Measurements from ENCODE around the gene NTM.

The NTM gene

GRCh38 chr11:131785801-131786200 is 415.4 kb downstream of the NTM start:
- TF ChIP-seq CTCF (IDR thresholded peaks at IDR 0.05; ENCODE audit: low read depth, low read length) = no peak
- DNase-seq (ENCODE audit: extremely low read depth, low read depth) = no peak

- no peak for DNase-seq (ENCODE audit: extremely low read depth, low read depth)
- no peak for TF ChIP-seq CTCF (IDR thresholded peaks at IDR 0.05; ENCODE audit: low read depth, low read length)
Observed at GRCh38 chr11:131787119-131787518, 416.7 kb downstream of the NTM start.

- no peak for TF ChIP-seq CTCF (IDR thresholded peaks at IDR 0.05; ENCODE audit: low read depth, low read length)
- no peak for DNase-seq (ENCODE audit: extremely low read depth, low read depth)
Observed at GRCh38 chr11:131790586-131790985, 420.2 kb downstream of the NTM start.

- DNase-seq (ENCODE audit: extremely low read depth, low read depth) = no peak
- TF ChIP-seq CTCF (IDR thresholded peaks at IDR 0.05; ENCODE audit: low read depth, low read length) = no peak
Observed at GRCh38 chr11:131792243-131792642, 421.8 kb downstream of the NTM start.

- no peak for DNase-seq (ENCODE audit: extremely low read depth, low read depth)
- no peak for TF ChIP-seq CTCF (IDR thresholded peaks at IDR 0.05; ENCODE audit: low read depth, low read length)
Observed at GRCh38 chr11:131796089-131796488, 425.7 kb downstream of the NTM start.

- DNase-seq (ENCODE audit: extremely low read depth, low read depth) = no peak
- TF ChIP-seq CTCF (IDR thresholded peaks at IDR 0.05; ENCODE audit: low read depth, low read length) = no peak
Observed at GRCh38 chr11:131796541-131796940, 426.1 kb downstream of the NTM start.

- TF ChIP-seq CTCF (IDR thresholded peaks at IDR 0.05; ENCODE audit: low read depth, low read length) = no peak
- no peak for DNase-seq (ENCODE audit: extremely low read depth, low read depth)
Observed at GRCh38 chr11:131800452-131800851, 430.0 kb downstream of the NTM start.

Data from AG09319 (cell line).